OCI-LY7 (cell line): ENCODE measurements around the gene PRKG1. TPM values are rescaled to one million over a fixed set of nuclear protein-coding genes. Genes with fewer than 3 reads are reported as not detected.

Experiments used
- BruUV-seq: library from RNA; stranded (reverse); fragments of 400-500 nt; replicated peaks from 2 replicates; lab custom pipeline; 2021; lab: Mats Ljungman, UMichigan
- CTCF ChIA-PET: fragments of 300-600 bp; sonication (Branson Sonifier 250); formaldehyde crosslinking; loops from one replicate; lab custom pipeline; 2022; ENCODE audit warnings: antibody characterized with exemption; ENCODE audit not compliant: unreplicated experiment; lab: Charles Lee
- POLR2A ChIA-PET: fragments of 300-600 bp; sonication (Branson Sonifier 250); formaldehyde crosslinking; loops from one replicate; lab custom pipeline; 2022; ENCODE audit warnings: antibody characterized with exemption; lab: Charles Lee
- DNase-seq: peaks from one replicate; pipeline ENCODE4 v3.0.0-alpha.2; 2015; ENCODE audit warnings: low spot score
- H2AFZ ChIP-seq: fragments of 200-600 bp; sonication (generic), shearing (Covaris generic); 2 replicates; pipeline ENCODE4 v1.6.1; 2014; ENCODE audit warnings: mild to moderate bottlenecking, antibody characterized with exemption, low read length, moderate library complexity
- H3K27ac ChIP-seq: fragments of 200-600 bp; sonication (generic); 2 replicates; pipeline ENCODE4 v1.5.1; 2014; ENCODE audit warnings: mixed run types, low read depth, mild to moderate bottlenecking, moderate library complexity, low read length, inconsistent platforms; ENCODE audit not compliant: poor library complexity, severe bottlenecking
- H3K36me3 ChIP-seq: fragments of 200-600 bp; sonication (generic); 2 replicates; pipeline ENCODE4 v1.6.1; 2014; ENCODE audit warnings: mild to moderate bottlenecking, antibody characterized with exemption, low read length, moderate library complexity, mixed read lengths; ENCODE audit not compliant: insufficient read depth
- H3K4me1 ChIP-seq: fragments of 200-600 bp; sonication (generic); 2 replicates; pipeline ENCODE4 v1.5.1; 2014; ENCODE audit warnings: mild to moderate bottlenecking, low read length; ENCODE audit not compliant: insufficient read depth, poor library complexity, severe bottlenecking
- H3K4me2 ChIP-seq: fragments of 200-600 bp; sonication (generic); 2 replicates; pipeline ENCODE4 v1.6.1; 2014; ENCODE audit warnings: mild to moderate bottlenecking, low read length
- H3K4me3 ChIP-seq: fragments of 200-600 bp; sonication (generic); 2 replicates; pipeline ENCODE4 v1.5.1; 2014; ENCODE audit warnings: mild to moderate bottlenecking, low read depth, low read length; ENCODE audit not compliant: poor library complexity, severe bottlenecking
- H3K79me2 ChIP-seq: fragments of 200-600 bp; sonication (generic); 2 replicates; pipeline ENCODE4 v1.6.1; 2016; ENCODE audit warnings: low read depth, mild to moderate bottlenecking, low read length, moderate library complexity, mixed read lengths; ENCODE audit not compliant: insufficient read depth
- H3K9me2 ChIP-seq: fragments of 200-600 bp; sonication (generic); 2 replicates; pipeline ENCODE4 v1.6.1; 2016; ENCODE audit warnings: mild to moderate bottlenecking, low read length, mixed read lengths; ENCODE audit not compliant: insufficient read depth
- H3K9me3 ChIP-seq: fragments of 200-600 bp; sonication (generic); 2 replicates; pipeline ENCODE4 v1.6.1; 2014; ENCODE audit warnings: mild to moderate bottlenecking, mixed run types, low read length, mixed read lengths
- H4K20me1 ChIP-seq: fragments of 200-600 bp; sonication (generic); 2 replicates; pipeline ENCODE4 v1.6.1; 2014; ENCODE audit warnings: mild to moderate bottlenecking, antibody characterized with exemption, low read length, moderate library complexity, mixed read lengths; ENCODE audit not compliant: insufficient read depth
- EZH2phosphoT487 ChIP-seq: fragments of 200-600 bp; sonication (generic); IDR thresholded peaks from 2 replicates; pipeline ENCODE4 v1.6.1; 2018; ENCODE audit warnings: low read depth, borderline replicate concordance, mild to moderate bottlenecking, mixed run types, antibody characterized with exemption, low read length, moderate library complexity, mixed read lengths
- intact Hi-C: fragments of 100-400 bp; cut with micrococcal nuclease; formaldehyde crosslinking; loops from one replicate; pipeline ENCODE4 v1.10.0; 2022; ENCODE audit not compliant: unreplicated experiment
- total RNA-seq, 2 experiments: library from RNA; depleted of rRNA in 1 of 2; stranded (reverse); fragments of >200 nt in 1 of 2; shearing (Covaris generic) in 1 of 2; gene quantifications; 2 replicates each; pipeline ENCODE4 v1.2.3, GENCODE V29; 2014 to 2022
- TF ChIP-seq, protein P1 (sequence below): fragments of 200-600 bp; sonication (generic); conservative IDR thresholded peaks from 2 replicates; pipeline ENCODE4 v1.5.1; 2014; ENCODE audit warnings: mild to moderate bottlenecking, antibody characterized with exemption, low read length, moderate library complexity, mixed read lengths

Gene PRKG1
- total RNA-seq, 2 experiments from 2014 or later: not detected

DNA sequence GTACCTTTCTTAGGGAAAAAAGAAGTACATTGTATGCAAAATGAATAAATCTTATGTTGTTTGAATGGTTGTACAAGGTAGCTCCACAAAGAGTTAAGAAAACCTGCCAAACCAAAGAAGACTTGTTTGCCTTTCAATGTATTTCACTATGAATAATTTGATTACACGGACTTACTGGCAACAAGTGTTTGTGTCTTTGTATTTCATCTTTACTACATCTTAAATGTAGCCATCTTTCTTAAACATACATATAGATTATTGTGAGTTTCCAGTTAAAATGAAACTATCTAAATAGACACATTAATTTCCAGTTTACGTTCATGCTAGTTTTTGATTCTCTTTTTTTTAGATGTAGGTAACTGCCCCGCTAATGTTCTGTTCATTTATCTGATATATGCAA is 2.8 kb downstream of the PRKG1 start:
- Histone ChIP-seq H3K9me2 (no peaks in the 10 kb centered on the region), H3K9me3 (no peaks in the 10 kb centered on the region), H3K27ac (no peak overlapping the region), H4K20me1 (no peaks in the 10 kb centered on the region), H2AFZ (no peak overlapping the region), H3K4me2 (no peak overlapping the region), H3K4me3 (no peak overlapping the region), H3K79me2 (no peaks in the 10 kb centered on the region), H3K4me1 (no peaks in the 10 kb centered on the region), H3K36me3 (no peaks in the 10 kb centered on the region)
- ChIA-PET CTCF (no interaction called here), POLR2A (no interaction called here)
- TF ChIP-seq EZH2phosphoT487: no peak
- TF ChIP-seq, protein P1, sequence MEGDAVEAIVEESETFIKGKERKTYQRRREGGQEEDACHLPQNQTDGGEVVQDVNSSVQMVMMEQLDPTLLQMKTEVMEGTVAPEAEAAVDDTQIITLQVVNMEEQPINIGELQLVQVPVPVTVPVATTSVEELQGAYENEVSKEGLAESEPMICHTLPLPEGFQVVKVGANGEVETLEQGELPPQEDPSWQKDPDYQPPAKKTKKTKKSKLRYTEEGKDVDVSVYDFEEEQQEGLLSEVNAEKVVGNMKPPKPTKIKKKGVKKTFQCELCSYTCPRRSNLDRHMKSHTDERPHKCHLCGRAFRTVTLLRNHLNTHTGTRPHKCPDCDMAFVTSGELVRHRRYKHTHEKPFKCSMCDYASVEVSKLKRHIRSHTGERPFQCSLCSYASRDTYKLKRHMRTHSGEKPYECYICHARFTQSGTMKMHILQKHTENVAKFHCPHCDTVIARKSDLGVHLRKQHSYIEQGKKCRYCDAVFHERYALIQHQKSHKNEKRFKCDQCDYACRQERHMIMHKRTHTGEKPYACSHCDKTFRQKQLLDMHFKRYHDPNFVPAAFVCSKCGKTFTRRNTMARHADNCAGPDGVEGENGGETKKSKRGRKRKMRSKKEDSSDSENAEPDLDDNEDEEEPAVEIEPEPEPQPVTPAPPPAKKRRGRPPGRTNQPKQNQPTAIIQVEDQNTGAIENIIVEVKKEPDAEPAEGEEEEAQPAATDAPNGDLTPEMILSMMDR: no peak
- no peak for DNase-seq
- intact Hi-C loops: no loop called here
- no TSS peak for BruUV-seq

DNA sequence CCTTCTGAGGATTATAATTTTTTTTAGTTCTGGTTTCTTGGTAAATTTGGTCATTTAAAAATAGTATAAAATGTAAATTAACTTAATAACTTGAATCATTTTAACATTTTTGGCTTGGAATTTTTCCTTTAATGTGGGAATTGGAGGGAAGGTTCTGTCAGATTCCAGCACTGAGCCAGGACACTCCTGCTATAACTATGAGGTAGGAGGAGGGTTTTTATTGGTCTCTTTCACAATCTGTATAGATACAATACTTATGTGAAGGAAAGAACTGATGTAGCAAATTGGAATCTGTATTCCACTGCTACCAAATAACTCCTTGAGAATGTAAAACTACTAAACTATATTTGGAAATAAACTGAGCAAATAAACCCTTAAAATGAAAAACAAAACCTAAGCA is 3.2 kb downstream of the PRKG1 start:
- Histone ChIP-seq H3K36me3 (no peaks in the 10 kb centered on the region), H3K79me2 (no peaks in the 10 kb centered on the region), H3K4me2 (no peak overlapping the region), H3K4me1 (no peaks in the 10 kb centered on the region), H3K27ac (no peak overlapping the region), H2AFZ (no peak overlapping the region), H3K9me3 (no peaks in the 10 kb centered on the region), H3K9me2 (no peaks in the 10 kb centered on the region), H3K4me3 (no peak overlapping the region), H4K20me1 (no peaks in the 10 kb centered on the region)
- BruUV-seq: no TSS peak
- ChIA-PET POLR2A (no interaction called here), CTCF (no interaction called here)
- intact Hi-C loops: no loop called here
- TF ChIP-seq EZH2phosphoT487: no peak
- TF ChIP-seq, protein P1: no peak
- DNase-seq: no peak

DNA sequence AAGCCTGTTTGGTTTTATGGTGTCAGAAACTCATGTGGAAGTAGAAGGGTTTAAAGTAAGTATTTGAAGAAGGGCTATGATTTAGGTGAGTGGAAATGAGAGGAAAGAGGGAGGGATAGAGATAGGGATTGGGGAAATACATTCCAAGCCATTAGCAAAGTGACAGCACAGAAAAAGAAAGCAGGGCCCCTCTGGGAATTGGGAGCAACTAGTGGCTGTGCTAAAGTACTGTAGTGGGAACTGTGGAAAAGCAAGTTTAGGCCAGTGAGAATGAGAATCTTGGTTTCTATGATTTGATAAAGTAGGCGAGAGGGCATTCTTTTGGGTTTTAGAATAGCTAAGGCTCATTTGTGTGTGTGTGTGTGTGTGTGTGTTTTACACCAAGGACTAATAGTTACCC is 5.0 kb downstream of the PRKG1 start:
- ChIA-PET CTCF (interaction anchor here (0.6 kb wide), 1 partner anchor 16 kb away, joined by 3 read pairs; no protein-coding TSS in a partner anchor), POLR2A (no interaction called here)
- Histone ChIP-seq H3K79me2 (no peaks in the 10 kb centered on the region), H3K9me3 (no peaks in the 10 kb centered on the region), H4K20me1 (no peaks in the 10 kb centered on the region), H3K9me2 (no peaks in the 10 kb centered on the region), H2AFZ (no peak overlapping the region), H3K36me3 (no peaks in the 10 kb centered on the region), H3K4me2 (no peak overlapping the region), H3K4me1 (no peaks in the 10 kb centered on the region), H3K4me3 (no peak overlapping the region), H3K27ac (no peak overlapping the region)
- TF ChIP-seq EZH2phosphoT487: no peak
- TF ChIP-seq, protein P1: no peak
- no TSS peak for BruUV-seq
- no peak for DNase-seq
- intact Hi-C loops: no loop called here
